HG03196 (cell line): ENCODE results near the gene CTDSPL.

ENCODE experiments used
- ATAC-seq: cut with Tn5 transposase; IDR thresholded peaks from one replicate; pipeline ENCODE4 v1.9.1; 2021; ENCODE audit not compliant: unreplicated experiment

The CTDSPL gene

DNA sequence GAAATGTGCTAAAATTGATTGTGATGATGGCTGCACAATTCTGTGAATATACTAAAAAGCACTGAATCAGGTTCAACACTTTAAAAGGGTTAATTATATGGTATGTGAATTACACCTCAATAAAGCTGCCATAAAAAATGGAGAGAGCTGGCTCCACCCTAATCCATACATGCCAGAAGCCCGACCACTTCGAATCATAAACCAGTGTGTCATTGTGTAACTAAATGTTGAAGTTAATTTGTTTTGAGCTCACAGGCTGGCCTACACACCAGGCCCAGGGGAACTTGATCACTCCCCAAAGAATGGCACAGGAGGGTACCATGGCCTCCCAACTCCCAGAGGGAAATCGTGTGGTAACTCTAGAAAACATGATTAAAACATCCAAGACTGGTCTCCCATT is 153.8 kb downstream of the CTDSPL start:
- no peak for ATAC-seq

DNA sequence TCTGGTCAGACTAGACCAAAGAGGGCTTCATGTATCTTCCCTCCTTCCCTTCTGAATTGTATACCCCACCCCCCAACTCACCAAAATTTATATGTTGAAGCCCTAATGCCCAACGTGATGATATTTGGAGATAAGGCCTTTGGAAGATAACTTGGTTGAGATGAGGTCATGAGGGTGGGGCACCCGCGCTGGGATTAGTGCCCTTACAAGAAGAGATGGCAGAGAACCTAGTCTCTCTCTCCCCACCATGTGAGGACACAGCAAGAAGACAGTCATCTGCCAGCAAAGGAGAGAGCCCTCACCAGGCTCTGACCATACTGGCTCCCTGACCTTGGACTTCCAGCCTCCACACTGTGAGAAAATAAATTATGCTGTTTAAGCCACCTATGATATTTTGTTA is 154.3 kb downstream of the CTDSPL start:
- ATAC-seq = no peak

DNA sequence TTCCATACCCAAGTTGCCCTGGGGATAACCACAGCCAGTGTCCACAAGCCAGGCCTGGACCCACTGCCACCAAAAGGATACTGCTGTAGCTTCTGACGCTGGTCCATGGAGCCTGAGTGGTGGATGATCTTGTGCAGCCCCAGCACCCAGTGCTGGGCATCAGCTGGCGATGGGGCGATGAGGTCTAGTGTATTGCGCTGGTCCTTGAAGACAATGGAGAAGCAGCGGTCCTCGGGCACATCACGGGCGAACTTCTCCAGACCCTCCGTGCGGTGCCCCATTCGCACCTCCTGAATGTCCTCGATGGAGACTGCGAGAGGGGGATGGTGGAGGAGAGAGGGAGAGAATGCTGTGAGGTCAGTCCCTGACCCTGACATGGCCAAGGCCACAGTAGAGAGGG is 154.7 kb downstream of the CTDSPL start:
- ATAC-seq = no peak

- ATAC-seq = no peak
These were observed 155.3 kb downstream of the CTDSPL start for GRCh38 chr3:38016847-38017444.

GRCh38 chr3:38017445-38018295 is 156.0 kb downstream of the CTDSPL start:
- ATAC-seq = no peak

GRCh38 chr3:38018296-38019266 is 156.9 kb downstream of the CTDSPL start:
- no peak for ATAC-seq

GRCh38 chr3:38019658-38020341 is 158.1 kb downstream of the CTDSPL start:
- no peak for ATAC-seq

GRCh38 chr3:38020342-38020726 is 158.7 kb downstream of the CTDSPL start:
- ATAC-seq = no peak

GRCh38 chr3:38021196-38021595 is 159.5 kb downstream of the CTDSPL start:
- no peak for ATAC-seq

GRCh38 chr3:38022301-38022700 is 160.6 kb downstream of the CTDSPL start:
- no peak for ATAC-seq

DNA sequence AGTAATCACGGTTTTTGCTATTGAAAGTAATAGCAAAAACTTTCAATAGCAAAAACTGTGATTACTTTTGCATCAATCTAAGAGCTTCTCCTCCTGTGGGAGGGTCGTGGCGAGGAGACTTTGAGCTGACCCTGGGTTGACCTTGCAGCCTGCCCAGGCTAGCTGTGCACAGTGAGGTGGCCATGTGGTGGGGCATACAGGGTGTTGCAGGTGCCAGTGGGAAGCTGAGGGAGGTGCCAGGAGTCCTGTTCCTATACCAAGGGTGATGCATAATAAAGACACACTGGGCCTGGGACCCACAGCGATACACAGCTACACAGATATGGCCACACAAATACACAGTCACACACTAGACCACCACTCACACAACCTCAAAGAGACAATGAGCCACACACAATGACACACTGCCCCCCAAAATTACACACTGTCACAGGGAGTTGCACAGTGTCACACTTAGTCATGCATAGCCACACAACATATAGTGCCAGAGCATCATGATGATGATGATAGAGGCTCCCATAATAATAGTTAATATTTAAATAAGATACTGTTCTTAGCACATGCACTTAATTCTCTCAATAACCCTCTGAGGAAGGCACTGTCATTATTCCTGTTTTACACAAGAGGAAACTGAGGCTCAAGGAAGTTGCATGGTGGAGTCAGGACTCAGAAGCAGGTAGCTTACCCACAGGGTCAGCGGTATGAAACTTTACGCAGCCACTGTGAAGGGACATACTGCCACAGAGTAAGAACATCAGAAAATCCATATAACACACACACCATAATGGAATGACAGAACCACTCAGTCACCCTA is 161.4 kb downstream of the CTDSPL start:
- no peak for ATAC-seq

DNA sequence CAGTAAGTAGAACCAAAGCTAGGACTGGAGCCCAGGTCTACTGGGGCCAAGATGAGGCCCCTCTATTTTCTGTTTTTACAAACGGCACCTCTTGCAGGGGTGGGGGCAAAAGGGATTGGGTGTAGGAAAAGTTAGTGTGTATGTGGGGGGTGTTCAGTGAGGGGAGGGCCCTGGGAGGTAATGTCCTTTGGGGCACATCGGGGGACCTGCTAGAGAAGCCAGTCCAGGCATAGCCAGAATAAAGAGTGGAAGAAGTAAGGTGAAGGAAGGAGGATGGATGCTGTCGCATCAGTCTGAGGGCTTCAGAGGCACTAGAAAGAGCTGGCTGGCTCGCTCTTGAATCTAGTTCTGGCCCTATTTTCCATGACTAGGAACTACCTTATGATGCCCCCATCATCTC is 165.2 kb downstream of the CTDSPL start:
- no peak for ATAC-seq

- no peak for ATAC-seq
These were observed 166.1 kb downstream of the CTDSPL start for GRCh38 chr3:38027466-38028465.

GRCh38 chr3:38028621-38029361 is 167.1 kb downstream of the CTDSPL start:
- no peak for ATAC-seq

- ATAC-seq = no peak
These were observed 167.9 kb downstream of the CTDSPL start, which contains the start of gene PLCD1 for GRCh38 chr3:38029400-38030125. TSS of gene PLCD1 (minus strand) at chr3:38029642. CDS start at chr3:38029539, 103 bp downstream.

GRCh38 chr3:38030126-38031021 is 168.7 kb downstream of the CTDSPL start:
- ATAC-seq = no peak
